ENCODE measurements around the gene SHKBP1.

SHKBP1 gene

DNA sequence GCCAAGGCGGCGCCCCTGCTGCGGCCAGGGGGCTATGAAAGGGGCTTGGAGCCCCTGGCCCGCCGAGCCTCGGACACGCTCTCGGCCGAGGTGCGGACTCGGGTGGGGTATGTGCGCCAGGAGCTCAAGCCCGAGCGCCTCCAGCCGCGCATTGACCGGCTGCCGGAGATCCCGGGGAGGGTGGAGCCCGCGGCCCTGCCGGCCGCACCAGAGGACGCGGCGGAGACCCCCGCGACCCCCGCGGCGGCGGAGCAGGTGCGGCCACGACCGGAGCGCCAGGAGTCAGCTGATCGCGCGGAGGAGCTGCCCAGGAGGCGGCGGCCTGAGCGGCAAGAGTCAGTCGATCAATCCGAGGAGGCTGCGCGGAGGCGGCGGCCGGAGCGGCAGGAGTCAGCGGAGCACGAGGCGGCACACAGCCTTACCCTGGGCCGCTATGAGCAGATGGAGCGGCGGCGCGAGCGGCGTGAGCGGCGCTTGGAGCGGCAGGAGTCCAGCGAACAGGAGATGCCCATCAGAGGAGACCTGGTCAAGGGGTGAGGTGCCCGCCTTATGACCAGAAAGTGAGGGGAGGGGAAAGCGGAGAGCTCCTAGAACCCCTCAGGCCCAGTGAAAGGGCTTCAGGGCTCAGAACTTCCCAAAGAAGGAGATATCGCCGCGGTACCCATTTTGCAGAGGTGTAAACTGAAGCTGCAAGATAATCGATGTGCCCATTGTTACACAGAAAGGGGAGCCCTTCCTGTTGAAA lies 8.8 kb upstream of the SHKBP1 start:
- Mint-ChIP-seq H3K27me3 (peaks cover 44% of the 10 kb centered on the region), H3K27ac (no peak overlapping the region), H3K36me3 (ENCODE audit: low read depth) (no peaks in the 10 kb centered on the region), H3K9me3 (peaks cover 4% of the 10 kb centered on the region), H3K4me3 (no peak overlapping the region), H3K4me1 (peaks cover 13% of the 10 kb centered on the region)
- DNase-seq (no peak), ATAC-seq (no peak)

GRCh38 chr19:40570313-40571004 lies 6.2 kb upstream of the SHKBP1 start:
- Mint-ChIP-seq H3K27ac (peak overlapping the region; percentile 77), H3K27me3 (peaks cover 30% of the 10 kb centered on the region), H3K4me1 (peaks cover 16% of the 10 kb centered on the region), H3K9me3 (peaks cover 4% of the 10 kb centered on the region), H3K36me3 (ENCODE audit: low read depth) (no peaks in the 10 kb centered on the region), H3K4me3 (peak overlapping the region; percentile 63)
- ATAC-seq (peak; percentile 87), DNase-seq (peak; percentile 93)

- H3K4me3 Mint-ChIP-seq, result peak overlapping the region; percentile 63
- H3K9me3 Mint-ChIP-seq, result peaks cover 4% of the 10 kb centered on the region
- DNase-seq (no peak), ATAC-seq (no peak)
- H3K27me3 Mint-ChIP-seq, result peaks cover 30% of the 10 kb centered on the region
- H3K27ac Mint-ChIP-seq, result peak overlapping the region; percentile 77
- peaks cover 18% of the 10 kb centered on the region for H3K4me1 Mint-ChIP-seq
- H3K36me3 Mint-ChIP-seq (ENCODE audit: low read depth), result no peaks in the 10 kb centered on the region
Observed at GRCh38 chr19:40571005-40571318, 5.7 kb upstream of the SHKBP1 start.

GRCh38 chr19:40571831-40572495 lies 4.7 kb upstream of the SHKBP1 start:
- H3K27ac Mint-ChIP-seq, result no peak overlapping the region
- no peak for ATAC-seq
- H3K4me1 Mint-ChIP-seq, result peaks cover 19% of the 10 kb centered on the region
- no peak for DNase-seq
- H3K9me3 Mint-ChIP-seq, result peaks cover 4% of the 10 kb centered on the region
- H3K4me3 Mint-ChIP-seq, result no peak overlapping the region
- H3K27me3 Mint-ChIP-seq, result peaks cover 23% of the 10 kb centered on the region
- H3K36me3 Mint-ChIP-seq (ENCODE audit: low read depth), result no peaks in the 10 kb centered on the region

DNA sequence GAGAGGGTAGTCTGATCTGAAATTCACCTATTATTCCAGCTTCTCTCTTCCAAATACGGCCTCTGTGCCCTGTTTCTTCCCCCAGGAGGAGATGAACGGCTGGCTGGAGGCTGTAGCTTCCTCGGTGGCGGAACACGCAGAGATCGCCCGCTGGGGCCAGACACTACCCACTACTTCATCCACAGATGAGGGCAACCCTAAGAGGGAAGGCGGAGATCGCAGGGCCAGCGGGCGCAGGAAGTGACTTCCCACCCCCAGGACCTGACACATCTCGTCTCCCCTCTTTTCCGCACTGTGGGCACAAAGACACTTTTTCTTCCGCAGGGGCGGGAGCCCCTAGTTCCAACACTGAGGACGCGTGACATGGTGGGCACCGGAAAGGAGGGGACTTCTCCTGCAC lies 1.3 kb upstream of the SHKBP1 start:
- ATAC-seq (no peak), DNase-seq (no peak)
- Mint-ChIP-seq H3K36me3 (ENCODE audit: low read depth) (peaks cover 4% of the 10 kb centered on the region), H3K9me3 (peaks cover 4% of the 10 kb centered on the region), H3K27me3 (no peaks in the 10 kb centered on the region), H3K4me1 (peaks cover 25% of the 10 kb centered on the region), H3K27ac (no peak overlapping the region), H3K4me3 (peak overlapping the region; percentile 45)

DNA sequence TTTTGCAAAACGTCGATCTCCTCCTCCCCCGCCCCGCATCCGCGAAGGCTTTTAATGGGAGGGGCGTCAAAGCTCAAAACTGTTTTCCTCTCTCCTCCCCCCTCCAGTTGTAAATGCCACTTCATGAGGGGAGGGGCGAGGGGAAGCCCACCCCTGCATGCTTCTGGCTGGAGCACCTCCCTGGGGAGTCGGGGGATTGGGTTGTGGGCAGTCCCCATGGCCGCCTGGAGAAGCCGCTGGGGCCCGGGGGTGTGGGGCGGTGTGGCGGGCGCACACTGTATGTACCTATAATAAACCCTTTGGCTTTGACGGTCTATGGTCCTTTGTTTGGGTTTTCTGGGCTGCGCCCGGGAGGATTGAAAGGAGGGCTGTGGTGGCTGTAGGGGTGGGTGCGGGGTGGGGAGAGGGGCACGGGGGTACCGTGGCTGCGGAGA lies 505 bp upstream of the SHKBP1 start:
- peaks cover 8% of the 10 kb centered on the region for H3K36me3 Mint-ChIP-seq (ENCODE audit: low read depth)
- DNase-seq (peak; percentile 41), ATAC-seq (peak; percentile 23)
- peak overlapping the region; percentile 85 for H3K4me3 Mint-ChIP-seq
- peak overlapping the region; percentile 82 for H3K27ac Mint-ChIP-seq
- H3K9me3 Mint-ChIP-seq, result no peaks in the 10 kb centered on the region
- no peaks in the 10 kb centered on the region for H3K27me3 Mint-ChIP-seq
- H3K4me1 Mint-ChIP-seq, result peaks cover 19% of the 10 kb centered on the region

DNA sequence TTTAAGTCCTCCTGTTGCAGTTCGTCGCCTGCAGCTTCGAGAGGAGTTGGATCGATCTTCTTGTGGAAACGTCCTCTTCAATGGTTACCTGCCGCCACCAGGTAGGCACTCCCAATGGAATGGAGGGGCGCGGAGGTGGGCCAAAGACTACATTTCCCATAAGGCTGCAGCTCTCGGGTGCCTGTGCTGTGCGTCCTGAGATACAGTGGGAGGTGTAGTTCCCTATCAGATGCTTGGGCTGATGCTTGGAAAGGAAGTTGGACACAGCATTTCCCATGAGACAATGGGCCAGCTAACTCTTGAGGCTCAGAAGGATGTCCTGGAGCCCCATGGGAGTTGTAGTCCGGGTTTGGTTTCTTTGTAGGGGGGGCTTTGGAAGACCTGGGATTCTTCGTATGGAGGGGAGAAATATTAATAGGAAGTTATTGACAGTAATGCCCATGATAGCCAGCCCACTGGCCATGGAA lies 1.8 kb downstream of the SHKBP1 start:
- no peak for DNase-seq

GRCh38 chr19:40580619-40581018 lies 3.9 kb downstream of the SHKBP1 start:
- H3K4me1 Mint-ChIP-seq, result peaks cover 23% of the 10 kb centered on the region
- H3K36me3 Mint-ChIP-seq (ENCODE audit: low read depth), result peaks cover 18% of the 10 kb centered on the region
- DNase-seq (no peak), ATAC-seq (no peak)
- no peak overlapping the region for H3K27ac Mint-ChIP-seq
- no peaks in the 10 kb centered on the region for H3K9me3 Mint-ChIP-seq
- no peak overlapping the region for H3K4me3 Mint-ChIP-seq
- H3K27me3 Mint-ChIP-seq, result no peaks in the 10 kb centered on the region

More for the DNA sequence above, 1.8 kb downstream of the SHKBP1 start:
- no peak for ATAC-seq
- no peaks in the 10 kb centered on the region for H3K9me3 Mint-ChIP-seq
- H3K4me3 Mint-ChIP-seq, result peak overlapping the region; percentile 85
- H3K27me3 Mint-ChIP-seq, result no peaks in the 10 kb centered on the region
- H3K27ac Mint-ChIP-seq, result no peak overlapping the region
- peaks cover 16% of the 10 kb centered on the region for H3K36me3 Mint-ChIP-seq (ENCODE audit: low read depth)
- peaks cover 19% of the 10 kb centered on the region for H3K4me1 Mint-ChIP-seq

DNA sequence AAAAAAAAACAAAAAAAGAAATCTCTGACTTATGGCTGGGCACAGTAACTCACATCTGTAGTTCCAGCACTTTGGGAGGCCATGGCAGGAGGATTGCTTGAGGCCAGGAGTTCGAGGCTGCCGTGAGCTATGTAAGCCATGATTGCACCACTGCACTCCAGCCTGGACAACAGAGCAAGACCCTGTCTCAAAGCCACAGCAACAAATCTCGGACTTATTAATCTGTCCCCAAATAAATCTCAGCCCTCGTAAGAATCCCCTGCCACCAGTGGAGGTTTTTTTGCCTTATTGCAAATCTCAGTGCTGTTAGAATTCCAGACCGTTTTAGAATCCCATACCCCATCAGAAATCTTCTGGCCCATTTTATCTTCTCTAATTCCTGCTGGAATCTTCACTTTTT lies 4.9 kb downstream of the SHKBP1 start:
- no peak overlapping the region for H3K4me3 Mint-ChIP-seq
- no peaks in the 10 kb centered on the region for H3K9me3 Mint-ChIP-seq
- H3K27me3 Mint-ChIP-seq, result no peaks in the 10 kb centered on the region
- ATAC-seq, result no peak
- H3K4me1 Mint-ChIP-seq, result peaks cover 23% of the 10 kb centered on the region
- H3K36me3 Mint-ChIP-seq (ENCODE audit: low read depth), result peaks cover 23% of the 10 kb centered on the region
- H3K27ac Mint-ChIP-seq, result no peak overlapping the region
- DNase-seq, result no peak

DNA sequence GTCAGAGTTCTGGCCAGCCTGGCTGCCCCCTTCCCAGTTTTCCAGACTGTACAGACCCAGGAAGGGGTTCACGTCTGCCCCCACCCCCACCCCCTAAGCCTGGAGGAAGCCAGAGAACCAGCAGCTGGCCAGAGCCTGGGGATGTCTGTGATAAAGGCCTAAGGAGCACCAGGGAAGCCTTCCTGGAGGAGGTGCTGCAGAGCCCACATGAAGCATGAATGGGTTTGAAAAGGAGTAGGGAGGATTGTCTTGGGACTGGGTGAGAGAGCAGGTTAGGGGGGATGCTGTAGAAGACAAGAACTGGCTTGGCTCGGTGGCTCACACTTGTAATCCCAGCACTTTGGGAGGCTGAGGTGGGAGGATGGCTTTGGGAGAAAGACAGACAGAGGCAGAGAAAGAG lies 5.8 kb downstream of the SHKBP1 start:
- Mint-ChIP-seq H3K9me3 (no peaks in the 10 kb centered on the region), H3K27ac (no peak overlapping the region), H3K27me3 (no peaks in the 10 kb centered on the region), H3K4me1 (peaks cover 22% of the 10 kb centered on the region), H3K4me3 (no peak overlapping the region), H3K36me3 (ENCODE audit: low read depth) (peaks cover 29% of the 10 kb centered on the region)
- DNase-seq (no peak), ATAC-seq (no peak)

GRCh38 chr19:40583283-40583682 lies 6.6 kb downstream of the SHKBP1 start:
- H3K27ac Mint-ChIP-seq, result no peak overlapping the region
- peaks cover 14% of the 10 kb centered on the region for H3K4me1 Mint-ChIP-seq
- no peaks in the 10 kb centered on the region for H3K27me3 Mint-ChIP-seq
- H3K4me3 Mint-ChIP-seq, result no peak overlapping the region
- H3K36me3 Mint-ChIP-seq (ENCODE audit: low read depth), result peaks cover 26% of the 10 kb centered on the region
- no peaks in the 10 kb centered on the region for H3K9me3 Mint-ChIP-seq
- ATAC-seq (no peak), DNase-seq (no peak)

- DNase-seq, result no peak
- Mint-ChIP-seq H3K27ac (no peak overlapping the region), H3K9me3 (no peaks in the 10 kb centered on the region), H3K36me3 (ENCODE audit: low read depth) (peaks cover 28% of the 10 kb centered on the region), H3K4me1 (peaks cover 10% of the 10 kb centered on the region), H3K4me3 (no peak overlapping the region), H3K27me3 (no peaks in the 10 kb centered on the region)
- ATAC-seq, result no peak
Observed at GRCh38 chr19:40584007-40584406, 7.3 kb downstream of the SHKBP1 start.

DNA sequence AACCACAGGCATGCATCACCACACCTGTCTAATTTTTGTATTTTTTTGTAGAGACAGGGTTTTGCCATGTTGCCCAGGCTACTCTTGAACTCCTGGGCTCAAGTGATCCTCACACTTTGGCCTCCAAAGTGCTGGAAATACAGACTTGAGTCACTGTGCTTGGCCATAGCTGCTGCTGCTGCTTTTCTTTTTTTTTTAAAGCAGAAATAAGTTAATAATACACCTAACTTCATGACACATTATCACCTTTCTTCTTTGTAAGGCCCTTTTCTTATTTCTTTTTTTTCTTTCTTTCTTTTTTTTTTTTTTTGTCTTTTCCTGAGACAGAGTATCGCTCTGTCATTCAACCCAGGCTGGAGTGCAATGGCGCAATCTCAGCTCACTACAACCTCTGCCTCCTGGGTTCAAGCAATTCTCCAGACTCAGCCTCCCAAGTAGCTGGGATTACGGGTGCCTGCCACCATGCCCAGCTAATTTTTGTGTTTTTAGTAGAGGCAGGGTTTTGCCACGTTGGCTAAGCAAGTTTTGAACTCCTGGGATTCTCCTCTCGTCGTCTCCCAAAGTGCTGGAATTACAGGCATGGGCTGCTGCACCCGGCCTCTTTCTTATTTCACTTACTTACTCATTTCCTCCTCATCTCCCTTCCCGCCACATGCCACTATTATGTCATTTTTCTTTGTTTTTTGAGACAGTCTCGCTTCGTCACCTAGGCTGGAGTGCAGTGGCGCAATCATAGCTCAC lies 8.7 kb downstream of the SHKBP1 start:
- H3K4me1 Mint-ChIP-seq, result peaks cover 10% of the 10 kb centered on the region
- ATAC-seq, result no peak
- H3K36me3 Mint-ChIP-seq (ENCODE audit: low read depth), result peaks cover 26% of the 10 kb centered on the region
- H3K27me3 Mint-ChIP-seq, result no peaks in the 10 kb centered on the region
- DNase-seq, result no peak
- H3K27ac Mint-ChIP-seq, result no peak overlapping the region
- no peaks in the 10 kb centered on the region for H3K9me3 Mint-ChIP-seq
- no peak overlapping the region for H3K4me3 Mint-ChIP-seq

DNA sequence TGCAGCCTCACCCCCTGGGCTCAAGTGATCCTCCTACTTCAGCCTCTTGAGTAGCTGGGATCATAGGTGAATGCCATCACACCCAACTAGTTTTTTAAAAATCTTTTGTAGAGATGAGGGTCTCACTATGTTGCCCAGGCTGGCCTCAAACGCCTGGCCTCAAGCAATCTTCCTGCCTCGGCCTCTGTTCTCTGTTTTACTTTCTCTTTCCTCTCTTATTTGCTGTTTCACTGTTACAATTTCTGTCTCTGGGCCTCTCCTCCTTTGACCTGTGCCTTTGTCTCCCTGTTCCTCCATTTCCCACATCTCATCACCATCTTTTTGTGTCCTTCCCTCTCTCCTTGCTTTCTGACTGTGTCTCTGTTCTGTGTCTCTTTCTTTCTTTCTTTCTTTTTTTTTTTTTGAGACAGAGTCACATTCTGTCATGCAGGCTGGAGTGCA lies 9.3 kb downstream of the SHKBP1 start:
- no peak for ATAC-seq
- H3K36me3 Mint-ChIP-seq (ENCODE audit: low read depth), result peaks cover 23% of the 10 kb centered on the region
- no peak overlapping the region for H3K4me3 Mint-ChIP-seq

More for the DNA sequence above, 9.3 kb downstream of the SHKBP1 start:
- DNase-seq, result no peak
- no peak overlapping the region for H3K27ac Mint-ChIP-seq
- H3K27me3 Mint-ChIP-seq, result no peaks in the 10 kb centered on the region
- peaks cover 10% of the 10 kb centered on the region for H3K4me1 Mint-ChIP-seq
- no peaks in the 10 kb centered on the region for H3K9me3 Mint-ChIP-seq
